Nephron (organoid): ENCODE measurements around the gene RAB17.
"Not testable (repeated sequence)": the region's sequence is repeated elsewhere in the genome, so short reads cannot be mapped to it uniquely, and the experiment has no call there.

ENCODE experiments used
- H3K27ac Mint-ChIP-seq, 3 experiments: 2 replicates each; pipeline ENCODE4 v1.8.0; 2020; ENCODE audit warnings: mixed read lengths in 3 of 3, mild to moderate bottlenecking in 2 of 3, moderate library complexity in 1 of 3
- H3K27me3 Mint-ChIP-seq: 2 replicates; pipeline ENCODE4 v1.8.0; 2021; ENCODE audit warnings: low read depth, mild to moderate bottlenecking, moderate library complexity, mixed read lengths
- H3K36me3 Mint-ChIP-seq: 2 replicates; pipeline ENCODE4 v1.8.0; 2020; ENCODE audit warnings: low read depth, mixed read lengths
- H3K4me1 Mint-ChIP-seq: 2 replicates; pipeline ENCODE4 v1.8.0; 2020; ENCODE audit warnings: mixed read lengths
- H3K4me3 Mint-ChIP-seq, 3 experiments: 2 replicates each; pipeline ENCODE4 v1.8.0; 2020; ENCODE audit warnings: mild to moderate bottlenecking in 3 of 3, mixed read lengths in 3 of 3, moderate library complexity in 2 of 3
- H3K9me3 Mint-ChIP-seq: 2 replicates; pipeline ENCODE4 v1.8.0; 2020; ENCODE audit warnings: mixed read lengths
- TF ChIP-seq, protein P1 (sequence below), 3 experiments: fragments of 200-600 bp; sonication (generic); IDR thresholded peaks; one replicate each; pipeline ENCODE4 v1.5.0; 2021; ENCODE audit warnings: antibody characterized with exemption in 3 of 3; ENCODE audit not compliant: unreplicated experiment in 3 of 3

The RAB17 gene

DNA sequence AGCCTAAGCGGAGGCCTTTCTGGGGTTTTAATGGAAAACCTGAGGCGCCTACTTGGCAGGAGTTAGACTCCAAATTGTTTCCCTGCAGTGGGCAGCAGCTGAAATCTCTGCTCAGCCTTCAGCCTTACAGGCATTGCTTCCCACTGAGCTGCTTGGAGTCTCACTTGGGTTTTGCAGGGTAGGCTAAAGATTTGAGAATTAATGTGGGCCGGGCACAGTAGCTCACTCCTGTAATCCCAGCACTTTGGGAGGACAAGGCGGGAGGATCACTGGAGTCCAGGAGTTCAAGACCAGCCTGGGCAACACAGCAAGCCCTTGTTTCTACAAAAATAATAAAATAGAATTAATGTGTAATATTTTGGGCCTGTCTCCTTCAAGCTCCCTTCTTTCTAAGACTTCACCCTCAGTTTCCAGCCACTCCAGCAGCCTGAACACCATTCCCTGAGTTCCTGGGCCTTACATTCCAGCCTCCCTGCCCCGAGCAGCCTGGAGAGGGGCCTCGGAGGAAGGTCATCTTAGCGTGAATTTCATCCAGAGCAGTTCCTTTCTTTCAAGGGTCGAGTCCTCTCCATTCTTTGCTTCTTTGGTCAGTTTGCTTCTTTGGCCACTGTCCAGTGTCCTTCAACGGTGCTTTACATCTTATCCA is 9.1 kb upstream of the RAB17 start:
- H3K4me3 Mint-ChIP-seq, result no peak overlapping the region
- TF ChIP-seq, protein P1, sequence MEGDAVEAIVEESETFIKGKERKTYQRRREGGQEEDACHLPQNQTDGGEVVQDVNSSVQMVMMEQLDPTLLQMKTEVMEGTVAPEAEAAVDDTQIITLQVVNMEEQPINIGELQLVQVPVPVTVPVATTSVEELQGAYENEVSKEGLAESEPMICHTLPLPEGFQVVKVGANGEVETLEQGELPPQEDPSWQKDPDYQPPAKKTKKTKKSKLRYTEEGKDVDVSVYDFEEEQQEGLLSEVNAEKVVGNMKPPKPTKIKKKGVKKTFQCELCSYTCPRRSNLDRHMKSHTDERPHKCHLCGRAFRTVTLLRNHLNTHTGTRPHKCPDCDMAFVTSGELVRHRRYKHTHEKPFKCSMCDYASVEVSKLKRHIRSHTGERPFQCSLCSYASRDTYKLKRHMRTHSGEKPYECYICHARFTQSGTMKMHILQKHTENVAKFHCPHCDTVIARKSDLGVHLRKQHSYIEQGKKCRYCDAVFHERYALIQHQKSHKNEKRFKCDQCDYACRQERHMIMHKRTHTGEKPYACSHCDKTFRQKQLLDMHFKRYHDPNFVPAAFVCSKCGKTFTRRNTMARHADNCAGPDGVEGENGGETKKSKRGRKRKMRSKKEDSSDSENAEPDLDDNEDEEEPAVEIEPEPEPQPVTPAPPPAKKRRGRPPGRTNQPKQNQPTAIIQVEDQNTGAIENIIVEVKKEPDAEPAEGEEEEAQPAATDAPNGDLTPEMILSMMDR (IDR thresholded peaks at IDR 0.05; ENCODE audit: unreplicated experiment in 3 of 3), result no peak
- peak overlapping the region; percentile 12 to 64 (median 43) for H3K27ac Mint-ChIP-seq
- no peaks in the 10 kb centered on the region for H3K36me3 Mint-ChIP-seq
- H3K27me3 Mint-ChIP-seq, result peaks cover 23% of the 10 kb centered on the region
- H3K9me3 Mint-ChIP-seq, result no peaks in the 10 kb centered on the region
- H3K4me1 Mint-ChIP-seq, result peaks cover 37% of the 10 kb centered on the region

DNA sequence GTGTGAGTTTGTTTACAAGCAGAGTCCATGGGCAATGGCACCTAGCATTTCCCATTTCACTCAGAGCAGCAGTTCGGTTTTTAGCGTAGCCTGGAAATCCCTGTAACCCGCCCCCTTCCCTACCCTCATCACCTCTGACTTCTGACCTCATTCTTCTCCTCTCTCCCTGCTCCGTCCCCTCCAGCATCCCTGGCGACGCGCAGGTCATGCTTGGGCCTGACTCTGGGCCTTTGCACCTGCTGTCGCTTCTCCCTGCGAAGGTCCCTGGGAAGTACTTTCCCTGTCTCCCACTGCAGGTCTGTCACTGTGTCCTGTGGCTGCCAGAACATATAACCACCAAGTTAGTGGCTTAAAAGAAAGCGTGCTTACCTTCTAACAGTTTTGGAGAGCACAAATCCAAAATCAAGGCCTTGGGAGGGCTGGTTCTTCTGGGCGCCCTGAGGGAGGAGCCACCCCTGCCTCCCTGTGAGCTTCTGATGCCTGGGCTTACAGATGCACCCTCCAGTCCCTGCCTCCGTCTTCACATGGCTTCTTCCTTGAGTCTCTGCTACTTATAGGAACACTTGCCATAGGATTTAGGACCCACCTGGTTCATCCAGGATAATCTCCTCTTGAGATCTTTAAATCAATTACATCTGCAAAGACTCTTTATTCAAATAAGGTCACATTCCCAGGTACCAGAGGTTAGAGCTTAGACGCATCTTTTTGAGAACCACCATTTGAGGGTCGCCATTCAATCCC is 8.1 kb upstream of the RAB17 start:
- H3K36me3 Mint-ChIP-seq, result no peaks in the 10 kb centered on the region
- H3K4me3 Mint-ChIP-seq, result no peak overlapping the region
- H3K27ac Mint-ChIP-seq, result no peak overlapping the region
- H3K4me1 Mint-ChIP-seq, result peaks cover 41% of the 10 kb centered on the region
- TF ChIP-seq, protein P1 (IDR thresholded peaks at IDR 0.05; ENCODE audit: unreplicated experiment in 3 of 3), result no peak
- peaks cover 23% of the 10 kb centered on the region for H3K27me3 Mint-ChIP-seq
- no peaks in the 10 kb centered on the region for H3K9me3 Mint-ChIP-seq

DNA sequence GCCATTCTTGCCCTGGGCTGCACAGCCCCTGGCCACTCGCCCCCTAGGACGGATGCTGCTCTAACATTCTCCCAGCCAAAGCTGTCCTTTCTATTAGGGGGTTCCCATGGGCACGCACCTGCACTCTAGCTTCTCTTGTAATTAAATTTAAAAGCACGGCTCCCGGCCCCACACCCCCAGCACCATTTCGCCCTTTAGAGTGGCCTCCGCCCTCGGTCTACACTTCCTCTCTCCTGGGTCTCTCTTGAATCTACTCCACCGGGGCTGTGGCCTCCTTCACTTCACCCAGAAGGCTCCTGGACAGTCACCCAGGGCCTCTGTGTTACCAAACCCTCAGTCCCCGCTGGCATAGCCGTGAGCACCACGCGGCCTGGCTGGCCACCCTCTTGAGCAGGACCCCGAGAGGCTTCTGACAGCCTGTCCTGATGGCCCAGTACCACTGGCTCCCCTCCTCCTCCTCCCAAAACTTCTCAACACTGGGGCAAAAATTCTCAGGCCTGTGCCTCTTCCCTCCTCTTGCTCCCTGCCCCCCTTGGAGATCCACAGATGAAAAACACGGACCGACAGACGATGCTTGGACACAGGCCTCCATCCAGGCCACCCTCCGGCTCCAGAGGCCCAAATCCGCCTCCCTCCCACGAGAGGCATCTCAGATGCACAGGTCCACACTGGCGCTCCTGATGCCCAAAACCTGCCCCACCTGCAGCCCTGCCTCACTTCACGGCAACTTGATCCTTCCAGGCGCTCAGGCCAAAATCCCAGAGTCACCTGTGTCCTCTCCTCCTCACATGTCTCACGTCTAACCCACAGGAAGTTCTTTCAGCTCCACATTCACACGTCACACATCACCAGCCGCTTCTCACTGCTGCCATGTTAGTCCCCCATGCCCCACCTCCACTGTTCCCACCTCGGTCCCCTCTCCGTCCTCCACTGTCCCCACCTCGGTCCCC is 6.9 kb upstream of the RAB17 start:
- H3K36me3 Mint-ChIP-seq, result no peaks in the 10 kb centered on the region
- H3K4me3 Mint-ChIP-seq, result no peak overlapping the region
- TF ChIP-seq, protein P1 (IDR thresholded peaks at IDR 0.05; ENCODE audit: unreplicated experiment in 3 of 3), result no peak
- peaks cover 30% of the 10 kb centered on the region for H3K4me1 Mint-ChIP-seq
- H3K9me3 Mint-ChIP-seq, result no peaks in the 10 kb centered on the region
- H3K27ac Mint-ChIP-seq, result peak overlapping the region in 1 of 3 experiments; percentile 40
- peaks cover 18% of the 10 kb centered on the region for H3K27me3 Mint-ChIP-seq

DNA sequence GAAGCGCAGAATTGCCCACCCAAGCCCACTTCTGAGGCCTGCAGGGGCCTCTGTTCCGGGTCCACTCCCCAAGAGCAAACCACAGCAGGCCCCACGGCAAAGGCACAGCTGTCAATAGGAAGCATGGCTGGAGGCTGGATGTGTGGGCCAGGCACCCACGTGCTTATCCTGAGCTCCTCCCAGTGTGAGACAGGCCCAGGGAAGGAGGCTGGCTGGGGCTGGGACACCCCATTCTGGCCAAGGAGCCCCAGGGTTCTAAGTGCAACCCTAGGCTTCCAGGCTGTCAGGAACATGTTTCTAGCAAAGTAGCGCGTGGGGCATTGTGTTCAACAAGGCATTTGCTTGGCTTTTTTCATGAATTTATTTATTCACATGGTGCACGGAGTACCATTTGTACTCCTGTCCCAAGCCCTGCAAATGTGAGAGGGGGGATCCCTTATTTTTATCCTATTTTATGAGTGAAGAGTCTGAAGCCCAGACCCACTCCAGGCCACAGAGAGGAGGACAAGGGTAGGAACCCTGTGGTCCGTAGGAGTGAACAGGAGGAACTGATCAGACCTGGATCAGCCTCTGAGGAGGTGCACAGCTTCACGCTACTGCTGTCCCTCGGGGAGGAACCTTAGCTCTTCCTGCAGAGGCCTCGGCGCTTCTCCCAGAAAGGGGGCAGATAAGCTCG is 6.1 kb upstream of the RAB17 start:
- Mint-ChIP-seq H3K27me3 (peaks cover 16% of the 10 kb centered on the region), H3K27ac (no peak overlapping the region), H3K9me3 (no peaks in the 10 kb centered on the region), H3K4me1 (peaks cover 26% of the 10 kb centered on the region), H3K36me3 (no peaks in the 10 kb centered on the region), H3K4me3 (no peak overlapping the region)
- TF ChIP-seq, protein P1 (IDR thresholded peaks at IDR 0.05; ENCODE audit: unreplicated experiment in 3 of 3), result no peak

DNA sequence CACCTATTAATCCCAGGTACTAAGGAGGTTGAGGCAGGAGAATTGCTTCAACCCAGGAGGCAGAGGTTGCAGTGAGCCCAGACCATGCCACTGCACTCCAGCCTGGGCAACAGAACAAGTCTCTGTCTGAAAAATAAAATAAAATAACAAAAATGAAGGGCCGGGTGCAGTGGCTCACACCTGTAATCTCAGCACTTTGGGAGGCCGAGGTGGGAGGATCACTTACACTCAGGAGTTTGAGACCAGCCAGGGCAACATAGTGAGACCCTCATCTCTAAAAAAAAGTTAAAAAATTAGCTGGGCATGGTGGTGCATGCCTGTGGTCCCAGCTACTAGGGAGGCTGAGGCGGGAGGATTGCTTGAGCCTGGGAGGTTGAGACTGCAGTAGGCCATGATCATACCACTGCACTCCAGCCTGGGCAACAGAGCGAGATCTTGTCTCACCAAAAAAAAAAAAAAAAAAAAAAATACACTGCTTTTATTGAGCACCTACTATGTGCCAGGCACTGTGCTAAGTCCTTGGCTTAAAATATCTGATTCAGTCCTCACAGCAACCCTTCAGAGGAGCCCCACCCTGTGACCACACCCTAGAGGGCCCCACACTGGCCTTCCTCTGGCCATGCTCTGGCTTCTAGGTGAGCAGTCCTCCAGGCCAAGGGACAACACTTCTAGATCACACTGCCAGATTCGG is 5.4 kb upstream of the RAB17 start:
- not testable (repeated sequence) for H3K4me3 Mint-ChIP-seq, H3K27ac Mint-ChIP-seq, H3K27me3 Mint-ChIP-seq, H3K9me3 Mint-ChIP-seq, H3K36me3 Mint-ChIP-seq
- peaks cover 30% of the 10 kb centered on the region for H3K4me1 Mint-ChIP-seq
